ENCODE measurements around the gene GAB1. TPM values are rescaled to one million over a fixed set of nuclear protein-coding genes. Genes with fewer than 3 reads are reported as not detected.

The GAB1 gene
- total and polyA plus RNA-seq, 5 donors from 2014 or later, result 1.2 TPM; not detected in 4

- H3K27me3 Mint-ChIP-seq, result peaks cover 8% of the 10 kb centered on the region
- H3K27me3 ChIP-seq (ENCODE audit: control insufficient read depth, insufficient read depth, low read length), result peaks cover 2% of the 10 kb centered on the region
- H3K4me3 ChIP-seq (ENCODE audit: low read depth, low read length), result no peak overlapping the region
- no peak overlapping the region for H3K27ac Mint-ChIP-seq
- no peak for ATAC-seq (ENCODE audit: low read depth in 2 of 2)
- H3K27ac ChIP-seq (ENCODE audit: insufficient read depth, low read length, poor library complexity, severe bottlenecking), result no peak overlapping the region
- H3K36me3 ChIP-seq (ENCODE audit: control insufficient read depth, insufficient read depth, low read length), result no peaks in the 10 kb centered on the region
- no peaks in the 10 kb centered on the region for H3K4me1 Mint-ChIP-seq
- peaks cover 0 to 5% (median 0%) of the 10 kb centered on the region in 7 donors for H3K9me3 Mint-ChIP-seq
- H3K4me1 ChIP-seq (ENCODE audit: control insufficient read depth, insufficient read depth, low read length, poor library complexity, severe bottlenecking), result no peaks in the 10 kb centered on the region
- H3K36me3 Mint-ChIP-seq, result no peaks in the 10 kb centered on the region
- no peaks in the 10 kb centered on the region for H3K9me3 ChIP-seq (ENCODE audit: control insufficient read depth in 2 of 2, low read length in 2 of 2)
- DNase-seq, result no peak
- H3K4me3 Mint-ChIP-seq, result no peak overlapping the region
These were observed 75.1 kb downstream of the GAB1 start for GRCh38 chr4:143411527-143412419.

- no peaks in the 10 kb centered on the region for H3K36me3 ChIP-seq (ENCODE audit: control insufficient read depth, insufficient read depth, low read length)
- ATAC-seq (ENCODE audit: low read depth in 2 of 2) (no peak), DNase-seq (no peak)
- Mint-ChIP-seq H3K4me3 (no peak overlapping the region), H3K27me3 (peaks cover 8% of the 10 kb centered on the region), H3K27ac (no peak overlapping the region), H3K4me1 (no peaks in the 10 kb centered on the region), H3K36me3 (no peaks in the 10 kb centered on the region), H3K9me3 (peaks cover 0 to 5% (median 0%) of the 10 kb centered on the region in 7 donors)
- H3K27ac ChIP-seq (ENCODE audit: insufficient read depth, low read length, poor library complexity, severe bottlenecking), result no peak overlapping the region
- H3K4me1 ChIP-seq (ENCODE audit: control insufficient read depth, insufficient read depth, low read length, poor library complexity, severe bottlenecking), result no peaks in the 10 kb centered on the region
- H3K4me3 ChIP-seq (ENCODE audit: low read depth, low read length), result no peak overlapping the region
- H3K27me3 ChIP-seq (ENCODE audit: control insufficient read depth, insufficient read depth, low read length), result peaks cover 2% of the 10 kb centered on the region
- no peaks in the 10 kb centered on the region for H3K9me3 ChIP-seq (ENCODE audit: control insufficient read depth in 2 of 2, low read length in 2 of 2)
These were observed 75.7 kb downstream of the GAB1 start for GRCh38 chr4:143412420-143412758.

- H3K27ac Mint-ChIP-seq, result no peak overlapping the region
- no peaks in the 10 kb centered on the region for H3K4me1 Mint-ChIP-seq
- no peak overlapping the region for H3K4me3 ChIP-seq (ENCODE audit: low read depth, low read length)
- H3K27me3 Mint-ChIP-seq, result peaks cover 18% of the 10 kb centered on the region
- H3K36me3 Mint-ChIP-seq, result no peaks in the 10 kb centered on the region
- H3K36me3 ChIP-seq (ENCODE audit: control insufficient read depth, insufficient read depth, low read length), result no peaks in the 10 kb centered on the region
- no peak for DNase-seq
- H3K9me3 ChIP-seq (ENCODE audit: control insufficient read depth in 2 of 2, low read length in 2 of 2), result no peaks in the 10 kb centered on the region
- no peaks in the 10 kb centered on the region for H3K4me1 ChIP-seq (ENCODE audit: control insufficient read depth, insufficient read depth, low read length, poor library complexity, severe bottlenecking)
- H3K9me3 Mint-ChIP-seq, result peaks cover 0 to 2% (median 0%) of the 10 kb centered on the region in 7 donors
- H3K4me3 Mint-ChIP-seq, result no peak overlapping the region
- peaks cover 2% of the 10 kb centered on the region for H3K27me3 ChIP-seq (ENCODE audit: control insufficient read depth, insufficient read depth, low read length)
- no peak overlapping the region for H3K27ac ChIP-seq (ENCODE audit: insufficient read depth, low read length, poor library complexity, severe bottlenecking)
- ATAC-seq (ENCODE audit: low read depth in 2 of 2), result no peak
These were observed 81.2 kb downstream of the GAB1 start for GRCh38 chr4:143417679-143418403.

- H3K27ac ChIP-seq (ENCODE audit: insufficient read depth, low read length, poor library complexity, severe bottlenecking), result no peak overlapping the region
- no peak overlapping the region for H3K27ac Mint-ChIP-seq
- H3K9me3 Mint-ChIP-seq, result peaks cover 0 to 2% (median 0%) of the 10 kb centered on the region in 7 donors
- H3K4me1 Mint-ChIP-seq, result no peaks in the 10 kb centered on the region
- DNase-seq (no peak), ATAC-seq (ENCODE audit: low read depth in 2 of 2) (no peak)
- H3K4me1 ChIP-seq (ENCODE audit: control insufficient read depth, insufficient read depth, low read length, poor library complexity, severe bottlenecking), result no peaks in the 10 kb centered on the region
- no peaks in the 10 kb centered on the region for H3K36me3 ChIP-seq (ENCODE audit: control insufficient read depth, insufficient read depth, low read length)
- no peak overlapping the region for H3K4me3 Mint-ChIP-seq
- H3K9me3 ChIP-seq (ENCODE audit: control insufficient read depth in 2 of 2, low read length in 2 of 2), result no peaks in the 10 kb centered on the region
- no peaks in the 10 kb centered on the region for H3K36me3 Mint-ChIP-seq
- peaks cover 21% of the 10 kb centered on the region for H3K27me3 Mint-ChIP-seq
- H3K4me3 ChIP-seq (ENCODE audit: low read depth, low read length), result no peak overlapping the region
- H3K27me3 ChIP-seq (ENCODE audit: control insufficient read depth, insufficient read depth, low read length), result peaks cover 2% of the 10 kb centered on the region
These were observed 83.6 kb downstream of the GAB1 start for GRCh38 chr4:143420227-143420626.

- ATAC-seq (ENCODE audit: low read depth in 2 of 2), result no peak
- peaks cover 2% of the 10 kb centered on the region for H3K27me3 ChIP-seq (ENCODE audit: control insufficient read depth, insufficient read depth, low read length)
- Mint-ChIP-seq H3K4me1 (no peaks in the 10 kb centered on the region), H3K27me3 (peaks cover 18% of the 10 kb centered on the region), H3K27ac (no peak overlapping the region), H3K36me3 (no peaks in the 10 kb centered on the region), H3K4me3 (no peak overlapping the region), H3K9me3 (peaks cover 0 to 2% (median 0%) of the 10 kb centered on the region in 7 donors)
- H3K9me3 ChIP-seq (ENCODE audit: control insufficient read depth in 2 of 2, low read length in 2 of 2), result no peaks in the 10 kb centered on the region
- no peaks in the 10 kb centered on the region for H3K4me1 ChIP-seq (ENCODE audit: control insufficient read depth, insufficient read depth, low read length, poor library complexity, severe bottlenecking)
- H3K36me3 ChIP-seq (ENCODE audit: control insufficient read depth, insufficient read depth, low read length), result no peaks in the 10 kb centered on the region
- DNase-seq, result no peak
- no peak overlapping the region for H3K4me3 ChIP-seq (ENCODE audit: low read depth, low read length)
- H3K27ac ChIP-seq (ENCODE audit: insufficient read depth, low read length, poor library complexity, severe bottlenecking), result no peak overlapping the region
These were observed 84.9 kb downstream of the GAB1 start for GRCh38 chr4:143421609-143422008.

GRCh38 chr4:143424276-143424675, 87.6 kb downstream of the GAB1 start:
- no peak overlapping the region for H3K27ac Mint-ChIP-seq
- no peaks in the 10 kb centered on the region for H3K4me1 Mint-ChIP-seq
- H3K27me3 ChIP-seq (ENCODE audit: control insufficient read depth, insufficient read depth, low read length), result peaks cover 2% of the 10 kb centered on the region
- H3K4me3 Mint-ChIP-seq, result no peak overlapping the region
- H3K9me3 ChIP-seq (ENCODE audit: control insufficient read depth in 2 of 2, low read length in 2 of 2), result no peaks in the 10 kb centered on the region
- H3K36me3 Mint-ChIP-seq, result no peaks in the 10 kb centered on the region
- peaks cover 15% of the 10 kb centered on the region for H3K27me3 Mint-ChIP-seq
- peaks cover 0 to 2% (median 0%) of the 10 kb centered on the region in 7 donors for H3K9me3 Mint-ChIP-seq
- H3K4me1 ChIP-seq (ENCODE audit: control insufficient read depth, insufficient read depth, low read length, poor library complexity, severe bottlenecking), result no peaks in the 10 kb centered on the region
- H3K4me3 ChIP-seq (ENCODE audit: low read depth, low read length), result no peak overlapping the region
- H3K36me3 ChIP-seq (ENCODE audit: control insufficient read depth, insufficient read depth, low read length), result no peaks in the 10 kb centered on the region
- DNase-seq (no peak), ATAC-seq (ENCODE audit: low read depth in 2 of 2) (no peak)
- H3K27ac ChIP-seq (ENCODE audit: insufficient read depth, low read length, poor library complexity, severe bottlenecking), result no peak overlapping the region

GRCh38 chr4:143431526-143432257, 95.0 kb downstream of the GAB1 start:
- Mint-ChIP-seq H3K4me3 (no peak overlapping the region), H3K36me3 (no peaks in the 10 kb centered on the region), H3K27ac (no peak overlapping the region), H3K4me1 (no peaks in the 10 kb centered on the region), H3K9me3 (peaks cover 0 to 8% (median 0%) of the 10 kb centered on the region in 7 donors), H3K27me3 (peaks cover 5% of the 10 kb centered on the region)
- H3K27ac ChIP-seq (ENCODE audit: insufficient read depth, low read length, poor library complexity, severe bottlenecking), result no peak overlapping the region
- ATAC-seq (ENCODE audit: low read depth in 2 of 2), result no peak
- H3K4me3 ChIP-seq (ENCODE audit: low read depth, low read length), result no peak overlapping the region
- H3K27me3 ChIP-seq (ENCODE audit: control insufficient read depth, insufficient read depth, low read length), result no peaks in the 10 kb centered on the region
- DNase-seq, result no peak
- no peaks in the 10 kb centered on the region for H3K9me3 ChIP-seq (ENCODE audit: control insufficient read depth in 2 of 2, low read length in 2 of 2)
- H3K36me3 ChIP-seq (ENCODE audit: control insufficient read depth, insufficient read depth, low read length), result no peaks in the 10 kb centered on the region
- no peaks in the 10 kb centered on the region for H3K4me1 ChIP-seq (ENCODE audit: control insufficient read depth, insufficient read depth, low read length, poor library complexity, severe bottlenecking)
